GM12874 (cell line): ENCODE results near the gene CLEC16A.

Experiments
- CTCF ChIP-seq: IDR thresholded peaks from 2 replicates; pipeline ENCODE4 v1.5.1; 2011; ENCODE audit warnings: low read depth, mild to moderate bottlenecking, control low read depth, low read length, moderate library complexity; ENCODE audit not compliant: insufficient read depth

Gene CLEC16A

GRCh38 chr16:10949424-10949970 is 5.1 kb downstream of the CLEC16A start:
- peak; percentile 64 for TF ChIP-seq CTCF

GRCh38 chr16:10950393-10950792 is 6.0 kb downstream of the CLEC16A start:
- TF ChIP-seq CTCF, result no peak

DNA sequence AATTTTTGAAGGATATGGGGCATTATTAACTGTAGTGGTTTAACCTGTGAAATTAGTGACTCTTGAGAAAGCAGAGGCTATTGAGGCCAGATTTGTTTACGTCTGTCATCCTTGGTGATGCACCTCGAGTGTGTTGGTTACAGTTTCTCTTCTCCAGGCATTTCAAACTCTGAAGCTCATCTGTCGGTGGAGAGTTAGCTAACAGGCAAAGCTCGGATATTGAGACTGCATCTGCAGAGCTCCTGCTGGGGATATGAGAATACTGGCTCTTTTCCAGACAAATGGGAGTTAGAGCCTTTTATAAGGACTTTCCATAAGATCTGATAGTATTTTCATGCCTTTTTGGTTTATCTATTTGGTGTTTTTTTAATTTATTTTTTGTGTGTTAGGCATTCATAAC is 6.7 kb downstream of the CLEC16A start:
- TF ChIP-seq CTCF, result no peak

GRCh38 chr16:10954903-10955302 is 10.5 kb downstream of the CLEC16A start:
- no peak for TF ChIP-seq CTCF

DNA sequence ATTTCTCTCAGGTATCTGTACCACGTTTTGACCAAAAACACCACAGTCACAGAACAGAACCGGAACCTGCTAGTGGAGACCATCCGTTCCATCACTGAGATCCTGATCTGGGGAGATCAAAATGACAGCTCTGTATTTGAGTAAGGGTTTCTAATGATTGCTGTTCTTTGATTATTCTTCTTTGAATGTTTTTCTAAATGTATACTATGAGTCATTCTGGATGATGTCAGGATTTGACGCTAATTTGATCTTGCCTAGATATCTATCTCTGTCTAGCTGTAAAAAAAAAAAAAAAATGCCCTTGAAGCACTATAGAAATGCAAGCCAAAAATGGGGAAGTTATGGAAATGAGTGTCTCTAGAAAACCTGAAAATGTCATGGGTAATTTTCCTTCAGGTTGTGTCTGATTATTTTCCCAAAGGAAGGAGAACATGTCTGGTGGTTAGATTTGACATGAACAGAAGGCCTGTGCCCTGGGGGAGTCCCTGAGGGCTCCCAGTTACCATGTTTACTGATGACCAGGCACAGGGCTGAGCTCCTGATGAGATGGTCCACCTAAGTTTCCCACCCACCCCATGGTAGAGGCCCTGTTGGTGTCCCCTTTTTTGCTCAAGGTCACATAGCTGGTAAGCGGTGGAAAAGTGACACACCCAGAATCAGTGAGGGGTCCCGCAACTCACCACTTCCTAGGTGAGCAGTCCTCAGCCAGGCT is 13.6 kb downstream of the CLEC16A start:
- TF ChIP-seq CTCF, result no peak

DNA sequence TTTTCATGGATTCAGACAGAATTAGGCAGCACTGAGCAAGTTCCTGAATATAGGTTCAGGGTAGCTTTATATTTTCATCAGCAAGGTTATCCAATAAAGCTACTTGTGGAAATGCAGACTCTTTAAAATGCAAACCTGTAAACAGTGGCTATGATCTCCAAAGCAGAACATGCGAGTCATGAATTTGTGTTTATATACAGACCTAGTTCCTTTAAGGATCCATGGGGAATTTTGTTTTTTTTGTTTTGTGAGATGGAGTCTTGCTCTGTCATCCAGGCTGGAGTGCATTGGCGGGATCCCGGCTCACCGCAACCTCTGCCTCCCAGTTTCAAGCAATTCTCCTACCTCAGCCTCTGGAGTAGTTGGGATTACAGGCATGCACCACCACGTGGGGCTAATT is 14.8 kb downstream of the CLEC16A start:
- no peak for TF ChIP-seq CTCF

- no peak for TF ChIP-seq CTCF
Observed at GRCh38 chr16:10961231-10961630, 16.9 kb downstream of the CLEC16A start.
